Prostate gland (tissue), 2 donors: Measurements from ENCODE around the gene TCP11. TPM values are rescaled to one million over a fixed set of nuclear protein-coding genes. Genes with fewer than 3 reads are reported as not detected.

Experiments used
- DNase-seq: peaks from one replicate; pipeline ENCODE4 v3.0.0-alpha.2; 2019; ENCODE audit warnings: low spot score
- H3K27ac ChIP-seq, 2 donors: fragments of 200-600 bp; sonication (generic); 2 replicates each; pipeline ENCODE4 v1.5.1; 2017 to 2019
- H3K27me3 ChIP-seq: fragments of 200-600 bp; sonication (generic); replicated peaks from 2 replicates; pipeline ENCODE4 v1.5.1; 2019; ENCODE audit not compliant: insufficient read depth
- H3K36me3 ChIP-seq, 2 donors: fragments of 200-600 bp; sonication (generic); 1 replicate in 1 of 2; 2 replicates in 1 of 2; pipeline versions ENCODE4 v1.5.1 to v1.8.1; 2017 to 2019
- H3K4me1 ChIP-seq: fragments of 200-600 bp; sonication (generic); replicated peaks from 2 replicates; pipeline ENCODE4 v1.5.1; 2019
- H3K4me3 ChIP-seq, 2 donors: fragments of 200-600 bp; sonication (generic); 2 replicates each; pipeline ENCODE4 v1.5.1; 2017 to 2019
- H3K9me3 ChIP-seq: fragments of 200-600 bp; sonication (generic); 2 replicates; pipeline ENCODE4 v1.5.1; 2017
- CTCF ChIP-seq, 4 experiments: fragments of 200-600 bp in 2 of 4; fragments of 450-650 bp in 2 of 4; sonication (generic) in 2 of 4; IDR thresholded peaks; 1 replicate in 3 of 4; 2 replicates in 1 of 4; pipeline ENCODE4 v1.5.1; 2016 to 2019; ENCODE audit warnings: antibody characterized with exemption in 4 of 4, mild to moderate bottlenecking in 2 of 4, moderate library complexity in 2 of 4
- POLR2A ChIP-seq: fragments of 450-650 bp; IDR thresholded peaks from one replicate; pipeline ENCODE4 v1.6.1; 2016; ENCODE audit warnings: antibody characterized with exemption, mild to moderate bottlenecking
- POLR2AphosphoS5 ChIP-seq: sonication (generic); formaldehyde crosslinking; IDR thresholded peaks from one replicate; pipeline ENCODE4 v1.6.1; 2017; ENCODE audit warnings: antibody characterized with exemption
- WGBS: methylation state at CpG from one replicate; pipeline ENCODE4 v1.1.5; 2018; 5-methylcytosine and 5-hydroxymethylcytosine counted together
- intact Hi-C: fragments of 100-400 bp; cut with DNase I; formaldehyde crosslinking; loops from one replicate; pipeline ENCODE4 v1.14.2; 2022
- total RNA-seq, 2 donors: library from RNA; depleted of rRNA; stranded (reverse); fragments of >200 nt; gene quantifications; one replicate each; pipeline ENCODE4 v1.1.0, GENCODE V29; 2016

The TCP11 gene
- total RNA-seq, 2 donors from 2014 or later: 0.87 to 33.3 TPM

GRCh38 chr6:35158520-35158919 is 17.4 kb upstream of the TCP11 start:
- H3K27me3 ChIP-seq: no peaks in the 10 kb centered on the region
- intact Hi-C loops: no loop called here
- H3K4me3 ChIP-seq: no peak overlapping the region
- TF ChIP-seq CTCF (IDR thresholded peaks at IDR 0.05) (no peak), POLR2AphosphoS5 (no peak), POLR2A (no peak)
- H3K9me3 ChIP-seq: no peaks in the 10 kb centered on the region
- H3K4me1 ChIP-seq: no peaks in the 10 kb centered on the region
- no peak overlapping the region for H3K27ac ChIP-seq
- DNase-seq: no peak
- H3K36me3 ChIP-seq: no peaks in the 10 kb centered on the region

- DNase-seq: no peak
- Histone ChIP-seq H3K9me3 (no peaks in the 10 kb centered on the region), H3K27ac (no peak overlapping the region), H3K4me3 (no peak overlapping the region), H3K27me3 (no peaks in the 10 kb centered on the region), H3K4me1 (no peaks in the 10 kb centered on the region), H3K36me3 (no peaks in the 10 kb centered on the region)
- 98% methylated on average over 1 of the region's 1 CpG for WGBS
- intact Hi-C loops: no loop called here
- no peak for TF ChIP-seq POLR2A
Measured at GRCh38 chr6:35154947-35155346, 13.8 kb upstream of the TCP11 start.

- Histone ChIP-seq H3K27me3 (no peaks in the 10 kb centered on the region), H3K4me1 (no peaks in the 10 kb centered on the region), H3K4me3 (no peak overlapping the region), H3K36me3 (no peaks in the 10 kb centered on the region), H3K9me3 (no peaks in the 10 kb centered on the region), H3K27ac (no peak overlapping the region)
- no peak for DNase-seq
- intact Hi-C loops: no loop called here
- whole genome bisulfite sequencing: 89% methylated on average over 2 of the region's 2 CpGs
- TF ChIP-seq CTCF (IDR thresholded peaks at IDR 0.05) (no peak), POLR2A (no peak), POLR2AphosphoS5 (no peak)
Measured at GRCh38 chr6:35154262-35154661, 13.1 kb upstream of the TCP11 start.

GRCh38 chr6:35152067-35152707 is 11.0 kb upstream of the TCP11 start:
- no peak overlapping the region for H3K27ac ChIP-seq
- intact Hi-C loops: no loop called here
- no peak overlapping the region for H3K4me3 ChIP-seq
- TF ChIP-seq CTCF (IDR thresholded peaks at IDR 0.05): no peak
- no peak for TF ChIP-seq POLR2AphosphoS5
- TF ChIP-seq POLR2A: no peak
- DNase-seq: no peak
- no peaks in the 10 kb centered on the region for H3K4me1 ChIP-seq
- H3K36me3 ChIP-seq: no peaks in the 10 kb centered on the region
- no peaks in the 10 kb centered on the region for H3K9me3 ChIP-seq
- no peaks in the 10 kb centered on the region for H3K27me3 ChIP-seq
- WGBS: 47% methylated on average over 4 of the region's 4 CpGs

- Histone ChIP-seq H3K4me1 (no peaks in the 10 kb centered on the region), H3K9me3 (no peaks in the 10 kb centered on the region), H3K27me3 (no peaks in the 10 kb centered on the region), H3K4me3 (no peak overlapping the region), H3K36me3 (no peaks in the 10 kb centered on the region), H3K27ac (no peak overlapping the region)
- intact Hi-C loops: no loop called here
- DNase-seq: no peak
- 95% methylated on average over 2 of the region's 2 CpGs for WGBS
- TF ChIP-seq POLR2AphosphoS5 (no peak), POLR2A (no peak), CTCF (IDR thresholded peaks at IDR 0.05) (no peak)
Measured at GRCh38 chr6:35151466-35151865, 10.3 kb upstream of the TCP11 start.
